Testis (tissue), 2 donors: ENCODE results near the gene PEPD.

Experiments
- POLR2A ChIP-seq: fragments of 450-650 bp; IDR thresholded peaks from one replicate; pipeline ENCODE4 v1.6.1; 2017; ENCODE audit warnings: antibody characterized with exemption, mild to moderate bottlenecking, moderate library complexity
- TF ChIP-seq, protein P1 (sequence below), 3 experiments: fragments of 450-650 bp in 2 of 3; fragments of 200-600 bp in 1 of 3; sonication (generic) in 1 of 3; IDR thresholded peaks; one replicate each; pipeline ENCODE4 v1.5.1; 2016 to 2019; ENCODE audit warnings: antibody characterized with exemption in 3 of 3, mild to moderate bottlenecking in 2 of 3, moderate library complexity in 1 of 3

DNA sequence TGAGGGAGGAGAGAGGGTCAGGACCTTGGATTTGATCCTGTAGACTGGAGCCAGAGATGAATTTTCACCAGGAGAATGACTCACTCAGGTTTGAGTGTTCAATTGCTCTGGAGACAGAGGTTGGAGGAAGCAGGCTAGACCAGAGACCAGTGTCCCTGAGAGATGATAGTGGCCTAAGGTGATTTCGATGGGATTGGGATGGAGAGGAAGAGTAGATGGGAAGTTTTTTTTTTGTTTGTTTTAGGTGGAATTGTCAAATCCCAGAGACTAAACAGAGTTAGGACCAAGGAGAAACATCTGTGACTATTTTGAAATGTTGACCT, 145.8 kb downstream of the PEPD start:
- TF ChIP-seq, protein P1, sequence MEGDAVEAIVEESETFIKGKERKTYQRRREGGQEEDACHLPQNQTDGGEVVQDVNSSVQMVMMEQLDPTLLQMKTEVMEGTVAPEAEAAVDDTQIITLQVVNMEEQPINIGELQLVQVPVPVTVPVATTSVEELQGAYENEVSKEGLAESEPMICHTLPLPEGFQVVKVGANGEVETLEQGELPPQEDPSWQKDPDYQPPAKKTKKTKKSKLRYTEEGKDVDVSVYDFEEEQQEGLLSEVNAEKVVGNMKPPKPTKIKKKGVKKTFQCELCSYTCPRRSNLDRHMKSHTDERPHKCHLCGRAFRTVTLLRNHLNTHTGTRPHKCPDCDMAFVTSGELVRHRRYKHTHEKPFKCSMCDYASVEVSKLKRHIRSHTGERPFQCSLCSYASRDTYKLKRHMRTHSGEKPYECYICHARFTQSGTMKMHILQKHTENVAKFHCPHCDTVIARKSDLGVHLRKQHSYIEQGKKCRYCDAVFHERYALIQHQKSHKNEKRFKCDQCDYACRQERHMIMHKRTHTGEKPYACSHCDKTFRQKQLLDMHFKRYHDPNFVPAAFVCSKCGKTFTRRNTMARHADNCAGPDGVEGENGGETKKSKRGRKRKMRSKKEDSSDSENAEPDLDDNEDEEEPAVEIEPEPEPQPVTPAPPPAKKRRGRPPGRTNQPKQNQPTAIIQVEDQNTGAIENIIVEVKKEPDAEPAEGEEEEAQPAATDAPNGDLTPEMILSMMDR (IDR thresholded peaks at IDR 0.05), result no peak
- TF ChIP-seq POLR2A, result no peak
